Mononuclear cell (primary cell): ENCODE results near the gene MAP3K4. TPM values are rescaled to one million over a fixed set of nuclear protein-coding genes. Genes with fewer than 3 reads are reported as not detected.

ENCODE experiments used
- H3K27me3 ChIP-seq: 2 replicates; pipeline ENCODE4 v1.6.0; 2011; ENCODE audit warnings: low read length, control low read depth; ENCODE audit not compliant: insufficient read depth
- H3K4me1 ChIP-seq: 2 replicates; pipeline ENCODE4 v1.5.1; 2011; ENCODE audit warnings: mild to moderate bottlenecking, low read length, control low read depth; ENCODE audit not compliant: insufficient read depth
- H3K4me3 ChIP-seq: 2 replicates; pipeline ENCODE4 v1.5.1; 2011; ENCODE audit warnings: mild to moderate bottlenecking, low read length, moderate library complexity
- H3K9me3 ChIP-seq: 2 replicates; pipeline ENCODE4 v1.5.1; 2011; ENCODE audit warnings: low read depth, mild to moderate bottlenecking, control low read depth, low read length
- total RNA-seq: library from RNA; depleted of rRNA; stranded (reverse); fragments of >200 nt; gene quantifications from one replicate; pipeline ENCODE4 v1.2.3, GENCODE V29; 2012

MAP3K4 gene
- total RNA-seq, 1 donor: 37.6 TPM

DNA sequence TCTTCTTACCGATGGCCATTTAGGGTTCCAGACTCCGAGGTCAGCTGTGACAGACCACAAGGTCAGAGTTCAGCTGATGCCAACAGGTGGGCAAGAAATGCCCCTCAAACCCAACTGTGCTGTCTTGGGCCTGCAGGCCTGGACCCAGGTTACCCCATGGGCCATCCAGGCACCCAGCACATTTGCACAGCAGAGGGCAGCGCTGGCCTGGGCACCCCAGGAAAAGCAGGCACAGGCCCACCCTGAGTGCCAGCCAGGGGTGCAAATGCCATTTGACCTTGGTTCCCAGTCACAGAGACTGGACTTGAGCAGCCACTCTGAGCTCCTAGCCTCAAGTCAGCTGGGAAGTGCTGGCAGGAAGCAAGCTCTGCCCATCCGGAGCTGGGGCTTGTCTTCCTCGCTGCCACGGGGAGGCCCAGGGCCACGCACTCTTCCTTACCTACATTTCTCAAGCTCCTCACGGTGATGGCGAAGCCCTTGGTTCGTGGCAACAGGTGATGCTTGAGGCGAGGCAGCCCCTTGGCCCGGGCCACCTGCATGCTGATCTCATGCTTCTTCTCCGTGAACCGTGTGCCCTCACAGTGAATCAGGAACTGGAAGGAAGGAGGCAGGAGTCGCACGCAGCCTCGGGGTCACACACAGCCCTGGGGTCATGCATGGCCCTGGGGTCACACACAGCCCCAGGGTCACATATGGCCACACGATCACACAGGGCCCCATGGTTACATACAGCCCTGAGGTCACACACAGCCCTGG is 161.5 kb downstream of the MAP3K4 start:
- no peak overlapping the region for H3K4me3 ChIP-seq
- no peaks in the 10 kb centered on the region for H3K27me3 ChIP-seq
- H3K9me3 ChIP-seq: no peaks in the 10 kb centered on the region
- no peaks in the 10 kb centered on the region for H3K4me1 ChIP-seq

DNA sequence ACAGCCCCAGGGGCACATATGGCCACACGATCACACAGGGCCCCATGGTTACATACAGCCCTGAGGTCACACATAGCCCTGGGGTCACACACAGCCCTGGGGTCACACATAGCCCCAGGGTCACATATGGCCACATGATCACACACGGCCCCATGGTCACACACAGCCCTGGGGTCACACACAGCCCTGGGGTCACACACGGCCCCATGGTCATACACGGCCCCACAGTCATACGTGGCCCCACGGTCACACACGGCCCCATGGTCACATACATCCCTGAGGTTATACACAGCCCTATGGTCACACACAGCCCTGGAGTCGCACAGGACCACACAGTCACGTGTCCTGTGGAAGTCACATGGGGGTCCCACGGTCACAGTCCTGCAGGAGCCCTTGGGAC is 162.2 kb downstream of the MAP3K4 start:
- Histone ChIP-seq H3K9me3 (no peaks in the 10 kb centered on the region), H3K27me3 (no peaks in the 10 kb centered on the region), H3K4me1 (no peaks in the 10 kb centered on the region), H3K4me3 (no peak overlapping the region)

DNA sequence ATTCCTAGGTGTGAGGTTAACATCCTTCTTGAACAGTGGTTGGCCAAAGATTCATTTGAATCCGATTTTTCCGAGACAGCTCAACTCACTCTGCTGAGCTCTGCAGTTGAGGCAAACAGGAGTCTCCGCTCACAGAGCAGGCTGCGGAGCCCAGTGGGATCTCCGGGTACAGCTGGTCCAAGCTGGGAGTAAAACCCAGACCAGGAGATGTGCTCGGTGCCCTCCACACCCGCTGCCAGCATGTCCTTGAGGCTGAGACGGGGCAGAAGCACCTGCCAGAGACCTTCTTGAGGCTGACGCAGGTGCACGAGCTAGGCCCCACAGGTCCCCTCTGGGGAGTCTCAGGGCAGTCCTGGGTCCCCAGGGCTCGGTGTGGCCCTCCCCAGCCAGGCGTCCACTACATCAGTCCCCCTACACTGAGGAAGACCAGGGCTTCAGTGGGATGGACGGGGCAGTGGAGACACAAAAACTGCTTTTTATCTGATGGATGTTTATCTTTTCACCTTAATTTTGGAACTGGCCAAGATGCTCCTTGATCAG is 163.3 kb downstream of the MAP3K4 start:
- Histone ChIP-seq H3K4me3 (no peak overlapping the region), H3K27me3 (no peaks in the 10 kb centered on the region), H3K4me1 (no peaks in the 10 kb centered on the region), H3K9me3 (no peaks in the 10 kb centered on the region)

DNA sequence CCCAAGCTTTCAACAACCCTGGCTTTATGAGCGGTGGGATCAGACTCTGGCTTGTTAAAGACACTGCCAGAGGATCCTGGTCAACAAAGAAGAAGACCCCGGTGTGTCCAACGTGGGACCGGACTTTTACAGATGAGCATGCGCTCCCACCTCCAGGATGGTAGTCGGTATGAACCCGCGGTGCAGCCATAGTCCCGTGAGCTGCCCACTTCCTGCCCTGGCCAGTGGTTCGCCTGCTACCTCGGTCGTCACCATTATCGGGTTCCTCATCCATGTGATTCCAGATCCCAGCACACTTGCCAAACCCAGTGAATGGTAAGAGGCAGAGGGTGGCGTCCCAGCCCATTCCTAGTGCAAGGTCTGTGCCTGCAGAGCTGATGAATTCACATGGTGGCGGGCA is 169.6 kb downstream of the MAP3K4 start:
- Histone ChIP-seq H3K4me3 (no peak overlapping the region), H3K9me3 (no peaks in the 10 kb centered on the region), H3K27me3 (no peaks in the 10 kb centered on the region), H3K4me1 (no peaks in the 10 kb centered on the region)

DNA sequence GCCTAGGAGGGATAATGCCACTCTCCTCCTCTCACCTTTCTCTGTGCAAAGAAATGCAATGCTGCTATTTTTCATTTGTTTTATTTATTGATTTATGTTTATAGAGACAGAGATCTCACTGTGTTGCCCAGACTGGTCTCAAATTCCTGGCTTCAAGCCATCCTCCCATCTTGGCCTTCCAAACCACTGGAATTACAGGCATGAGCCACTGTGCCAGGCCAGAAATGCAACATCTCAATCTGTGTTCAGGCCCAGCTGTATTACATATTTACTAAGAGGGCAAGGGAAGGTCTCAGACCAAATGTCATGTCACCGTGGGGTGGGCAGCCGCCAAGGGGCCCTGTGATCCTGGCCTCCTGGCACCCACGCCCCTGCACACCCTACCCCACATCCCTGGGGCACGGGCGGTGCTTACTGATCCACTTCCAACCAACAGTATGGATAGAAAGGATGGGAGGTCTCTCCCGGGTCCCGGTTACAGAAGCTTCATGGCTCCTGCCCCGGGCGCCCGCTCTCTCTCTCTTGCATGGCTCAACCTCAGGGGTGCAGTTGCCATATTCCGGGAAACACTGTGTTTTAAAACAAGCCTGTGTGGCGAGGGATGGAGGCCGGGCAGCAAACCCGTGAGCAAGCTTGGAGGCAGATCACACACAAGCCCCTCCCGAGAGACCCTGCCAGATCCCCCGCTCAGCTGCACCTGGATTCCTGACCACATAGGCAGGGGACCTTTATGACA is 170.5 kb downstream of the MAP3K4 start:
- Histone ChIP-seq H3K9me3 (no peaks in the 10 kb centered on the region), H3K4me3 (no peak overlapping the region), H3K27me3 (no peaks in the 10 kb centered on the region), H3K4me1 (no peaks in the 10 kb centered on the region)

DNA sequence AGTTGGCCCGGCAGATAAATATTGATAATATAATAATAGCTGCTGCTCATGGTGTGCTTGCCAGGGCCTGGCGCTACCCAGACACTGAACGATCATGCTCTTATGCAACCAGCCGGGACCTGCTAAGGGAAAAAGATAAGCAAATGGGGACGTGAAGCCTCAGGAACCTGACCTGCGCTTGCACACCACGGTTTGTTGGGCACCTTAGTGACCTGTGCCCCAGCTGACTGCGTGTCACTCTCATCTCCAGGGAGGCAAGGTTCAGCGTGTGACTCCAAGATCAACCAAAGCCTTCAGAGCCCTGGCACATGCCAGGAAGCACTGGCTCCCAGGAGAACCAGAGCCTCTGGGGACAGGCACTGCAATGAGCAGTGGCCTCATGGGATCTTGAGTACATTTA is 171.2 kb downstream of the MAP3K4 start:
- no peaks in the 10 kb centered on the region for H3K27me3 ChIP-seq
- H3K9me3 ChIP-seq: no peaks in the 10 kb centered on the region

DNA sequence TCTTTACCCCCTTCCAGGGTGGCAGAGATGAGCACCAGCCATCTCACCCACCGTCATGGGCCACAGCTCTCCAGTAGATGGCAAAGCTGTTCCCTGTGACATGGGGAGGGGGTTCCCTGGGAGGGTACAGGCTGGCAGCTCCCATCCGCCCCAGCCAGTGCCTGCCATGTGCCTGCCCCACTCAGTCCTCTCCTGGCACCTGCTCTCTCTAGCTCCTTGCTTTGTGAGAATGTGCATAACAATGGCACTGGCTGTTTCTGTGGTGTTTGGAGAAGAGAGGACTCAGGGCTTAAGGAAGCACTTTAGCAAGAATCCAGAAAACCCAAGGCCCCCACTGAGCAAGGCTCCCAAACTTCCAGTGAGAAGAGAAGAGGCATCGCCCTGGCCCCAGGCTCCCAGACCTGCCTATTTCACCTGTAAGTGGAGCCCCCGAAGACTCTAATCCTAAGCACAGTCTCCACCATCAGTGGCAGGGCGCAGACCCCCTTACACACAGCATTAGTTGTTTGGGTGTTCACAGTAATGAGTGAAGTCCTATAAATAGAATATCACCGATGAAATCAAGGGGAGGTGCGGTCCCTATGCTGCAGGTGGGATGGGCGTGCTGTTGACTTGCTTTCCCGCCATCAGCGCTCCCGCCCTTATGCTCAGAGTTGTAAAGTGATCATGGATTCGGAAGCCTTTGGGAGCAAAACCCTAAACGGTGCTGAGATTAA is 172.1 kb downstream of the MAP3K4 start:
- no peaks in the 10 kb centered on the region for H3K27me3 ChIP-seq
- H3K4me1 ChIP-seq: peaks cover 2% of the 10 kb centered on the region
- no peak overlapping the region for H3K4me3 ChIP-seq
- H3K9me3 ChIP-seq: no peaks in the 10 kb centered on the region

More for the DNA sequence above, 171.2 kb downstream of the MAP3K4 start:
- Histone ChIP-seq H3K4me1 (no peaks in the 10 kb centered on the region), H3K4me3 (no peak overlapping the region)

DNA sequence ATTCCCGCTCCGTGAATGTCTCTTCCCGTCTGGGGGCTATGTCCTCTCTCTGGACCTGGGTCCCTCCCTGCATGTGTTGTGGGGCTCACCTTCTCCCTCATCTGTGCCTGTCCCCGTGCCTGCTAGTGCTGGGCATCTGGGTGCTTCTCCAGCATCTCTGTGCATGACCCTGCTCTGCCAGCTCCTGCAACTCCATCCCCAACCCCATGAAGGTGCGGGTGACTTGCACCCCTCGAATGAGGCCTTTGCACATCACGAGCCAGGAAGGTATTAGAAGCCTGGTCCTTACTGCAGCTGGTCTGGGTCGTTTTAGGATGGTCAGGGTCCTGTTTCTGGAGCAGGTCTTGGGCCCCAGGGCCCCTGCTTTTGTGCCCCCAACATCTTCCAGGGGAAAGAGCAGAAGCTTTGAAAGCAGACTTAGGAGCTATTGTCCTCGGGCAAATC is 172.6 kb downstream of the MAP3K4 start:
- H3K4me3 ChIP-seq: no peak overlapping the region
- no peaks in the 10 kb centered on the region for H3K9me3 ChIP-seq
- H3K4me1 ChIP-seq: peaks cover 8% of the 10 kb centered on the region
- H3K27me3 ChIP-seq: no peaks in the 10 kb centered on the region

DNA sequence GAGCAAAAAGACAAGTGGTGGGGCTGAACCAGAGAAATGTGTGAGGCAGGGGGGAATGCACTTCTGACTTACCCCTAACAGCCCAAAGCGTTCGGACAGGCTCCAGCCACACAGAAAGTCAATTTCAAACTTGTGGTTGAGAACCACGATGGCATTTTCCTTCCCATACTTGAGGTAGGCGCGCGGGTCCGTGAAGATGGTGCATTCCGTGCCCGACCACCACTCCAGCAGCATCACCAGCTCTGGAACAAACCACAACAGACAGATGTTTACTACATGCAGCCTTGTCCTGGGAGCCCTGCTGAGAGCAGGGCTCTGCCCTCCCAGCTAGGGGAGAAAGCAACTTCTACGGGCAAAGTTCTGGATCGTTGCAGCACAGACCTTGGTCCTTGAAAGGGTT is 174.6 kb downstream of the MAP3K4 start:
- Histone ChIP-seq H3K4me3 (no peak overlapping the region), H3K9me3 (no peaks in the 10 kb centered on the region), H3K4me1 (peaks cover 26% of the 10 kb centered on the region), H3K27me3 (no peaks in the 10 kb centered on the region)

DNA sequence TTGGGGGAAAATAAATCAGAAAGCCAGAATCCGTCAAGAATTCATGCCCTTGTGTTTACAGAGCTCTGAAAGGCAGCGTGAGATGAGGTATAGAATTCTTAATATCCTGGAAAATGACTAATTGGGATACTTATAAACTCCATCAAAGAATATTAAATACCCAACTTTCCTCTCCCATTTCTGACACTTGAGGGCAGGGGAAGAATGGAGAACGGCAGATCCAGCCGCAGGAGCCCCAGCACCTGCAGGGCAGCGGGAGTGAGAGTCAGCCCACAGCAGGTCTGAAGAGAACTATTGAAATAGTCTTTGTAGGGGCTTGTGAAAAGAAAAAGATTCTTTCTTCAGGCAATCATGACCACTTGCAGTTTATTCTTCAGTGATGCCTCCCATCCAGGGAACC is 175.1 kb downstream of the MAP3K4 start:
- H3K9me3 ChIP-seq: no peaks in the 10 kb centered on the region
- H3K4me1 ChIP-seq: peaks cover 26% of the 10 kb centered on the region
- no peaks in the 10 kb centered on the region for H3K27me3 ChIP-seq
- H3K4me3 ChIP-seq: no peak overlapping the region
